NCI-H2171 (cell line): ENCODE data around the gene AIG1.

Experiments
- DNase-seq: peaks from one replicate; lab custom pipeline; 2025; lab: John Stamatoyannopoulos, UW

The AIG1 gene

DNA sequence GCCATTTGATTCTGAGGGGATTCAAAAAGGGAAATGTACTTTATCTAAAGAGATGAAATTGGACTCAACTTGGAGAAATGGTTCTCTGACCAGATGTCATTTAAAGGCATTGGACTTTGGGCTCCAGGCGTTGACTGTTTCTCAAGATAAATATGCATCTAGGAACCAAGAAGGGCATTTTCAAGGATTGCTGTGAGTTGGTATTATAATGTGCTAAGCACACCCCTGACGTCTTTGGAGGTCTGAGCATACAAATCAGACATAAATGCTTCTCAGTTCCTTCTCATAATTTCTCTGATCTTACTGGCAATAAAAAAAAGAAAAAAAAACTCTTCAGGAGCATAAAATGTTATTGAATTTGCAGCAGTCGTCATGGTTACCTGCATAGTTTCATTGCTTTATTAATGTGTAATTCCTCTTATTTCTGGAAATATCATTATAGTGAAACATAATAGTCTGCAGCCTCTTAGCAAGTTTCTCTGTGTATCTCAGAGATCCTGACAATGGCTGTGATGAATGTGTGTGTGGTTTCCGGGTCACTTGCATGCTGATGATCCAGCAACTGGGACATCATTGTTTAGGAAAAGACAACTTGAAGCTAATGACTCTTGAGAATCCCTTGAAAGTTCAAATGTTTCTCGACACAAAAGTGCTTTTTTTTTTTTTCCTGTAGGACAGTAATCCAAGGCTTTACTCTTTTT, 136.0 kb downstream of the AIG1 start:
- no peak for DNase-seq

DNA sequence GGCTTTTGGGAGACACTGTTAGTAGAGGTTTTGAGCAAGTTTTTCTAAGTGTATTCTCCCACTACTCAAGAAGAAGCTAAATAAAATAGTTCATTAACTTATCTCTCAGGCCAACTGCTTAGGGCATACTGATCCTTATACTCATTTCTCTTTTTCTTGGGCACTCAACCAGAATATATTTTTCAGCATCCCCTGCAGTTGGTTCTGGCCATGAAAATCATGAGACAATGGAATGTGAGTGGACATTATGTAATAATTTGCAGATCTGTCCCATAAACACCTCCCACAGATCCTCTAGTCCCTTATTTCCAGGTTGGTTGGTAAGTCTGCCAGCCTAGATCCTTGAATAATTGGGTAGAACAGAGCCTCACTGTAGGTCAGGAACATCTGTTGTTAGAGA, 136.7 kb downstream of the AIG1 start:
- DNase-seq: no peak

DNA sequence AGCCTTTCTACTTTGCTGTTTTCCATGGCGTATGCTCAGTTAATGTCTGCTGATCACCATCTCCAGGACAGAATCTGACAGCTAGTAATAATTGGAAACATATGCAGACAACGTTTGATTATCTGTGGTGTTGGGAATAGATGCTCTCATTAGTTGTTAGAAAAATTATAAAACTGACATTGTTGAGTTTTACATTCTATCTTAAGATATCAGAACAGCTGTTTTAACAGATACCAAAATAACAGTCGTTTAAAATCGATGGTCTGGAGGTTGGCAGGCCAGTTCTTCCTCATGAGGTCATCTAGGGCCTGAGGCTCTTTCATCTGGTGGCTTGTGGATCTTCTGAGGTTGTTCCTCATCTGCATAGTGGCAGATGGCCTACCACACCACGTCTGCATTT, 137.6 kb downstream of the AIG1 start:
- DNase-seq: no peak

DNA sequence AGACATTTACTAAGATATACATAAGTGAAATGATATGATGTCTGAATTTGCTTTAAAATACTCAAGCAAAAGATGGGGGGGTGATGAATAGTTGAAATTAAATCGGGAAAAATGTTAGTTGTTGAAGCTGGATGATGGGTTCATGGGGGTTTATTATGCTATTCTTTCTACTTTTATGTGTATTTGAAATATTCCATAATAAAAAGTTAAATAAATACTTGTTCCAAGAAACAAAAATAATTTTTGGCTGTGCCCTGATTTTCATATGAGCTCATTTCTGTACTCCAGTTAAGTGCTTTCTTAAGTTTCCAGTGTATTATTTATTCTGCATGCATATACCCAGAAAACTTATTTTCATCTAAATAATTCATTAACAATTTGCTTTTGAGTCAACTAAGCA, 138.6 kb downstream of the AIG1 start:
- no peak for DNase-seq

DNA sequence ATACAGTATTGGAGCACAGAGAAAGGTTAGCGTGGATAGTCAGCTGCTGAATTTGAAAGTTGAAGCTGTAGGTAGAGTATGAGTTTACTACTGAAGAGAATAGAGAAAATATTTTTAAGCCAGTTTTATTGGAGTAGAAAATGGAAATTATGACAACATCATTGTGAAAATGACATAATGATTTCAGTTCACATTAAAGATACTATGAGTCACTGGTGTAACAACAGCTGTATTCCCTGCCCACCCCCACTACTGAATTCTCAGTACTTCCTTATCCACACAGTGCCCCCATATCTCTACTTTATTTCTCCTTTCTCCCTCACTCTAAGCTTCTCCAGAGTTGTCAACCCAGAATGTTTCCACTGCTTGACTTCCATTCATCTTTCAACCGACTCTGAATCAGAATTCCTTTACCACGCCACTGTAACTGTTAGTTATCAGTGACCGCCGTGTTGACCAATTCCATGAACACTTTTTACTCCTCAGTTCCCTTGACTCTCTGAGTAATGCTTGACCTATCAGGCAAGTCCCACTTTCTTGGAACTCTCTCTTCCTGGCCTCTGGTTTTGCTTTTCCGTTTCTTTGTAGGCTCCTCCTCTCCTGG, 139.6 kb downstream of the AIG1 start:
- DNase-seq: no peak

DNA sequence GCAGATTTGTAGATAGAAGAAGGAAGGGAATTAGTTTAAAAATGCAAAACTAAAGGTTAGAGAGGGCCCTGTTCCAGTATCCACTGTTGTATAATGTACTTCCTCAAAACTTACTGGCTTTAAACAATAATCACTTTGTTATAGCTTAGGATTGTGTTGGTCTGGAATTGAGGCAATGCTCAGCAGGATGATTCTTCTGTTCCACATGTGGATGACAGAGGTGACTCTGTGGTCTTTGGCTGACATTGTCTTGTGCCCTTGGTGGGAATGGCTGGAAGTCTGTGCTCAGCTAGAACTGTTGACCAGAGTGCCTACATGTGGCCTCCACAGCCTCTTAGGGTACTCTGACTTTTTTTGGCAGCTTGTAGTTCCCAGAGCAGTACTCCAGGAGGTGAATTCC, 143.4 kb downstream of the AIG1 start:
- DNase-seq: no peak

DNA sequence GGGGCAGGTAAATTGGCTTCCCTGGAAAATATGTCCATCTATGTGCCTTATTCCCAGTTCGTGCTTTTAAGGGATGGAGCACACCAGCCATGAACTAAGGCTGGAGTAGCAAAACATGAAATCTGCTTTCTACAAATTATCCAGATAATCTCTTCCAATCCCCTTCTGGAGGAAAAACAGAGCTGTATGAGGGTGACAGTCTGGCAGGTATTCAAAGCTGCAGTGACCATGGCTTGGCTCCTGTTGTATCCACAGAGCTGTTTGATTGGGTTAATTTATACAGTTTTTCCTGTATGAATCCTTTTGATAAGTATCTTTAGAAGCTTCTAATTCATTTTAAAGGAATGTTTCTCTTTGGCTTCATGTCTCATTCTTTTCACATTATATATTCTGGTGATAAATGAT, 144.4 kb downstream of the AIG1 start:
- no peak for DNase-seq

DNA sequence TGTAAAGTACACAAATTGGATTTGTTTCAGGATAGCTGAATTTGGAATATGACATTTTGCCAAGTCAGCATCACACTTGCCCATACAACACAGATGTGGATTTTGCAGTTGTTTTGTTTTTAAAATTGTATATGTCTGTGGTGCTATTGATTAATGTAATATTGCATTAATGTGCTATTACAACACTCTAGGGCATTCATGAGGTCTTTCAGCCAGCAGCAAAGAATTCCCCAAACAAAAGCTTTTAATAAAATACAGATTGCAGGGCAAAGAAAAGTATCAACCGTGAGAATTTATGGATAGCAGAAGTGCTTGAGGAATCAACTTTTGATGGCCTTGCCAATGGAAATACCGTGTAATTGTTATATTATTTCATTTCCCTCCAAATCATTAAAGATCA, 144.9 kb downstream of the AIG1 start:
- DNase-seq: no peak

DNA sequence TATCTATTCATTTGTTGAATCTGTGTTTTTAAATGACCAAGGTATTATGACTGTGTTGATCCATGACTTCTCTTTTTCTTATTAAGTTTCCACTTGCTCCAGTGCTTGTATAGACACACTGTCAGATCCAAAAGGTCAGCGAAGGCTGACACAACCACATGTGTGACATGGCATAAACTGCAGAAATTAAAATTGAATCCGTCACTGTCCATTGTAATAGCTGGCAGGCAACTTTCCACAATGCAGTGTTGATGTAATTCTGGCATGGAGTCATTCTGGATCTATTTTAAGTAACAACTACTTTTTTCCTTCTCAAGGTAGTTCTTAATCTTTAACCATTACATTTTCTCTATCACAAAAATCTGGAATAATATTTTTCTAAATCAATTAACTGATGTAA, 145.3 kb downstream of the AIG1 start:
- DNase-seq: no peak

DNA sequence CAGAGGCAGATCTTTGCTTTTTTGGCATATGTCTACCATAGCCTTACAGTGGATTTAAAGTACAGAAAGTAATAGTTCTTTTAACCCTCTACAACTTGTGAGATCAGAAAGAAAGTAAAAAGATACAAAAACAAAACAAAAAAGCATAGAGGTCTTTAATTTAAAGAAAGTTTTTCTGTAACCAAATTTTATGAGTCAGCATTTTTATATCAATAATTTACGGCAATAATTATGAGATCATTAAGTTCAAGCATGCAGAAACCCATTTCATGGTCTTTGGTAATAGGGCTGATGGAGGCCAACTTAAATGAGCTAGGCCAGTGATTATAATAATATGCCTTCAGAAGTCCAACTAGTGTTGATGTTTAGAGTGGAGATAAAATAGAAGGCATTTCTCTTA, 145.9 kb downstream of the AIG1 start:
- no peak for DNase-seq

DNA sequence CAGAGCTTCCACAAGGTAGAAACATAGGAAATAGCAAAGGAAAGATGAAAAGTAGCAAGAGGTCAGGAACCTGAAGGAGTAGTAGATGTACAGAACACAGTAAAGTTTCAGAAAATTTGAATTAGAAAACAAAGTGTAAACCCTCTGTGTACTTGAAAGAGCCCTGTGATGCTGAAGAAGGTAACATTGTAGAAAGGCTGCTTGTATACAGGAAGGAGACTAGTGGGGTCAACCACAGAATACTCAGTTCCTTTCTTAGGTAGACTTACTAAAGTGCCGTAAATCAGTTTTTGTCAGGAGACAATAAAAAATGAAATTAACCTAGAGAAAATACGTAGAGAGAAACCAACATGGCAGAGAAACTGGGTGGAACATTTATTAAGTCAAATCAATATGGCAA, 149.7 kb downstream of the AIG1 start:
- DNase-seq: no peak

DNA sequence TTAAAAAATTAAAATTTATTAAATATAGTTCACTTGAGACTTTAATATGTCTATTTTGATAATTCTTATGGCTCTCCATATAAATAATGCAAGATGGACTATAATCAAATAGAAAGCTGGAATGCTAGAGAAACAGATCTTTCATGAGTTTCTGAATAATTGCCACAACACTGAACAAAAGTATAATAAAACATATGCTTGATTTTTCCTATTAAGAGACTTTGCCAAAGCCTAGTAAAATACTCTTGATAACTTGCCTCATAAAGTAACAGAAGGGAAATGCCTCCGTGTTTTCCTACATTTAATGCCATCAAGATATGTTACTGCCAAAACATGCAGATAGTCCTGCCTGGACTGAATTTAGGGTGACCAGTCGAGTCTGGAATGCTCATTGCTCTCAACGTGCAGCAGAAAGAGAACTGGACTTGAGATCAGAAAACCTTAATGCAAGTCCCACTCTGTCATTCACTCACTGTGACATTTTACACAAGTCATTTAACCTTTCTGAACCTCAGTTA, 153.2 kb downstream of the AIG1 start:
- DNase-seq: no peak

DNA sequence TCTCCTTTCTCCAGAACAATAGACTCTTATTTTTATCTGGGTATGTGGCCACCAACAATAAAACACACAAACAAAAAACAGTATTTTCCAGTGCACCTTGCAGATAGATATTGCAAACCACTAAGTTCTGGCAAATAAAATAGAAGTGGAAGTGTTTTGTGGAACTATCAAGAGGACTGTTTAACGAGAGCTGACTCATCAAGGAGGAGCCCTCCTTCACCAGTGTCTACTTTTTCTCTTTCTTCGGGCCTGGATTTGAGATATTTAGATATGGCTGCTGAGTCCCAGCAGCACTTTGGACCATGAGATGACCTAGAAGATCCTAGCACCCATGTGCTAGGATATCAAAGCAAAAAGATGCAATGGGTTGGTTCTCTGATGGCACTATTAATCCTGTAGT, 154.7 kb downstream of the AIG1 start:
- no peak for DNase-seq

DNA sequence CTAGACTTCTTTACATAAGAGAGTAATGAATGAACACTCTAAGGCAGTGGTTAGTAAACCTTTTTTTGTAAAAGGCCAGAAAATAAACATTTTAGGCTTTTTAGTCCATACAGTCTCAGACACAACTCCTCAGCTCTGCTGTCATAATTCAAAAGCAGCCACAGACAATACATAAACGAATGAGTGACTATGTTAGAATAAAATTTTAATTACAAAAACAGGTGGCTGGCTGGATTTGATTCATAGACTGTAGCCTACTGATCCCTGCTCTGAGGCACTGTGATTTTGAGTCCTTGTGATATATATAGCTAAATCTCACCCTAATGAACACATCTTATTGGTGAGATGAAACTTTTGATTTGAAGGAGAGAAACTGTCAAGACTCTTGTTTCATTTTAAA, 155.1 kb downstream of the AIG1 start:
- DNase-seq: no peak

DNA sequence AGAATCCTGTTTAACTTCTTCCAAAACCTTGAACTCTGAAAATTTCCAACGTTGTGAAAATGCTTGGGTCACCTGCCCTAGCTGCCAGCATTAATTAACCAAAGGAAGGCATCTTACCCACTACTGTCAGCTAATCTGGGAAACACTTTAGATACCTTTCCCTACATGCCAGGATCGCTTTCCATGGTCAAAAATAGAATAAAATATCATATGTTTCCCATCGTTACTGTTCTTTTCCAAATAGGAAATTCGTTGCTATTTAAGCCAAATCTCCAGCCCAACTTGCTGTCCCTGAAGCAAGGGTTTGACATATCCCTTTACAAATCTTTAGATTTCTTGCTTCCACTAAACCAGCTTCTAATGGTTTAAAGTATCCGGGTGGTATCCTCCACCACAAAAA, 157.5 kb downstream of the AIG1 start:
- DNase-seq: no peak

DNA sequence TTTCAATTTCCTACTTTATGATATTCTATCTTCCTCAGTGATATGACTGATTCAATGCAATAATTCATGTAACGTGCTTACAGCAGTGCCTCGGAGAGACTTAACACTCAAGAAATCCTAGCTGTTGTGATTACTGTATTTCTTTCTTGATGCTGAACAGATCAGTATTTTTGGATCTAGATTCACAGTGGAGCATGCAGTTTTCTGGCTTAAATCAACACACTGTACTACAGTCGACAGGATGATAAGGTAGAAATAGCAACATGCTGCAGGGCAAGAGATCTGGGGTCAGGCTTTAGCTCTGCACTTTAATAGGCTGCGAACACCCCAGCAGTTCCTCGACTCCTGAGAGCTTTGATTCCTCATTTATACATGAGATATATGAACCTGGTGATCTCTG, 161.0 kb downstream of the AIG1 start:
- no peak for DNase-seq

DNA sequence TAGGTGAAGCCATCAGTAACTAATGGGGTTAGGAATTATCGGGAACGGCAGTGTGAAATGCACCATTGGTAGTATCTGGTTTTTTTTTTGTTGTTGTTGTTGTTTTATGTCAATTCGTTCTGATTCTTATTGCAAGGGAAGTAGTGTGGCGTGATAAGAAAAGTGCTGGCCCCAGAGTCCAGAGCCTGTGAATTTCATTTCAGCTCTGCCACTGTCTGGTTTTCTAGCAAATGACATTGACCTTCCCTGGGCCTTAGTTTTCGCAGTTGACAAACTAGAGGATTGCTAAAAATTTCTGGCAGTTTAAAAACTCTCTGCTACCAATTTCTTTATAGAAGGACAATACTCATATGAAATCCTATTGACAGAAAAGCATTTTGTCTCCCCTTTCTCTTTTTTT, 161.6 kb downstream of the AIG1 start:
- DNase-seq: no peak

DNA sequence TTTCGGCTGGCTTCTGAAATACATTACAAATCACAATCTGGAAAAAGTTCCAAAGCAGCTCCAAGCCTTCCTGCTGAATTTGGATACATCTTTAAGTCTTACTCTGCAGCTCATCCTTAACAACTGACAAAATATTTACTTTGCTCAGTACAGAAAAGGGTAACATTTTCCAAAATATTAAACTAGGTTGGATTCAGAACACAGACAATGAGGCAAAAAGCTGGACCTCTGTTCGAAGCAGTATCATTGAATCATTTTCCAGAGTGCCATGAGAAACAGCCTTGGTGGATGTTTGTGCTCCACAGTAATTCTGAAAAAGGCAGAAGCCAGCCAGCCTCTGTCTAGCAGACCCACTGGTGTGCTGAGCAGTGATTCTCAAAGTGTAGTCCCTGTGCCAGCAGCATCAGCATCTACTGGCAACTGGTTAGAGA, 162.1 kb downstream of the AIG1 start:
- DNase-seq: no peak

DNA sequence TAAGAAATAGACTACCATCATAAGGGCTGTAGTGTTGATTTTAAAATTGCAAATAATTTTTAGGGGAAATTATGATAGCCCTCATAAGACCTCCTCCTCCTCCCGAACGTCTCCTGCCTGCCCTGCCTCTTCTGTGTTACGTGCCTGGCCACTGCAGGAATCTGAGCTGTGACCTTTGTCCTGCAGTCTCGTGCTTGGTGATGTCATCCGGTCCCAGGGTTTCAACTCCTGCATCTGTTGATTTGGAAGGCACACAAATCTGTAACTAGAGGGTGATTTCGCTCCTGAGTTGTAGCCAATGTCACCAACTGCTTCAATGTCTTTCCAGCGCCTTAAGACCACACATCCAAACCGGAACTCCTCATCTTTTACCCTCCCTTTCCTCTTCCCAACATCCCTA, 163.2 kb downstream of the AIG1 start:
- no peak for DNase-seq

DNA sequence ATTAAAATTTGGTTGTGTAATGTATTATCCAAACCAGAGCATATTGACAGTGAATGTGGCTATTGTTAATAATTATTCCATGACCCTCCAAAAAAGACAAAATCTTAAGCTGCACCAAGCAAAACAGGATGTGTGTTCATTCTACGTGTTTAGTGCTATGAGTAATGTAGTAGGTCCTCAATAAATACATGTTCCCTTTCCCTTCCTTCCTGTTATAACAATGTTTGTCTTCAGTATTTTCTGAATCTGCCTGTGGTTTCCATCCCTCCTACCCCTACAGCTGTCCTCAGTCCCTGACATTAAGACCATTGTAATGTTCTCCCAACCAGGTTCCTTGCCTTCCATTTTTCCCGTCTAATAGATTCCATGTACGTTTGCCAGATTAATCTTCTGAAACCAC, 163.8 kb downstream of the AIG1 start:
- no peak for DNase-seq

DNA sequence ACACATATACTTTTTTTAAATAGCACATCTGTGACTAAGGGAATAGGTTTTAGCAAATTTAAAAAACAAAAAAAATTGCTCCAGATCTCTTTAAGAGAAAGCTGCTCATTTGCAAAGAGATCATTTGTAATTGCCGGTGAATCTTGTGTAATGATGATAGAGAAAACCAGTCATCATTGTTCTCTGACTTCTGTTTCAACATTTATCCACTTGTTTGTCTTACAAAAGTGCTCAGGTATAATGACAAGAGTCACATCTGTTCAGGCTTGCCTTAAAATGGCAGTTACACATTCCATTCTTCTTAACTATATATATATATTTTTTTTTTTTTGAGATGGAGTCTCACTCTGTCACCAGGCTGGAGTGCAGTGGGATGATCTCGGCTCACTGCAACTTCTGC, 165.2 kb downstream of the AIG1 start:
- DNase-seq: no peak

DNA sequence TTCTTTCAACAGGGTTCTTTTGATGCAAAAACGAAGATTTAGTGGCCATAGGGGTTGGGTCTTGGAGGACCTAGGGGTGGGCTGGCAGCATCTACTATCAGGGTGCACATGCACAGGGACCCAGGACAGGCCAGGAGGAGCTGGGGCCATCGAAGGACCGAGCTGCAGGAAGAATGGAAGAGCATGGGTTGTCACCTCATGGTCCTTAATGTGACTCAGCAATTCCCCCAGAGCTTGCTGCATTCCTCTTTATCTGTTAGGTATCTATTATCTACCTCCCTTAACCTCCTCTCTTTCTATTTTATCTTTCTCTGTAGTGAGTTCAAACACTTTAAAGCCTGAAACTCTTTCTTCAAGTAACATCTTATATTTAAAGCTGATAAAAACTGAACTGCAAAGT, 167.0 kb downstream of the AIG1 start:
- DNase-seq: no peak

DNA sequence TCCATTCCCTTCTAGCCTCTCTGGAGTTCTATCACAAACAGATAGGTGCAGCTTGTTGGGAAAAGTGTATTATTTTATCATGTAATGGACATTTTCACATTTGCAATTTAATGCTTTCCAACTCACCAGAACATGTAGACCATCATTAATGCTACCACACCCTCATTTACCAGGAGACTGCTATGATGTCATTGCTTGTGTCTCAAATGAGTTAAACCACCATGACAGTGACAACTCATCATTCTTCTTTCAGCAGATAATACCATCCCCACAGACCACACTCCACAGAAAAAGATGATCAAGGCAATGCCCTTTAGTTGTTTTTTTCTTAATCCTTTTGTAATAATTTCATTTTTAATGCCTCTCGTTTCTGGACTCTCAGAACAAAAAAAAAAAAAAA, 168.7 kb downstream of the AIG1 start:
- DNase-seq: no peak

DNA sequence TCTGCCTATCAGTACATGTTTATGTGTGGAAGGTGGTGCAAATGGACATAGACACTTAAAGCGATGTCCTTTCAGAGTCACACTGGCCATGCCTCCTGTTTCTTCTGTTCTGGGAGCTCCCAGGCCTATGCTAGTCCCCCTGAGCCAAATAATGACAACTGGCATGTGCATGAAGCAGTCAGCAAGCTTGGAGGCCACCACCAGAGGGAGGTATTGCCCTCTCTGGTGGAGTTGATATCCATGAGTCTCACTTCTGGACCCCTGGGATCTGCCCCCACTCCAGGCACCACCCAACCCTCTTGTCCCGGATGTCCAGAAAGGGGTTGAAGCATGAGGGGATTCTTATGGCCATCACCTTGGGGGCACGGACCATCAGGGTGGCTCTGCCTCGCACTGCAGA, 172.2 kb downstream of the AIG1 start:
- DNase-seq: peak; percentile 1
